Endothelial cell of umbilical vein (primary cell): ENCODE results near the gene CORO2B. TPM values are rescaled to one million over a fixed set of nuclear protein-coding genes. Genes with fewer than 3 reads are reported as not detected.

ENCODE experiments used
- BruUV-seq: library from RNA; stranded (reverse); fragments of 400-500 nt; replicated peaks from 2 replicates; lab custom pipeline; 2021; lab: Mats Ljungman, UMichigan
- CTCF ChIA-PET: fragments of 300-600, 350-600 bp; sonication (Branson Sonifier 250); formaldehyde crosslinking; loops from one replicate; lab custom pipeline; 2021; ENCODE audit warnings: antibody characterized with exemption, inconsistent platforms; lab: Charles Lee
- POLR2A ChIA-PET: fragments of 300-600, 350-600 bp; sonication (Branson Sonifier 250); formaldehyde crosslinking; loops from one replicate; lab custom pipeline; 2021; ENCODE audit warnings: antibody characterized with exemption, inconsistent platforms; lab: Charles Lee
- DNase-seq: peaks from one replicate; pipeline ENCODE4 v3.0.0-alpha.2; 2011; ENCODE audit warnings: low read depth, low spot score
- FAIRE-seq: peaks from 2 replicates; lab custom pipeline; 2011; peaks lifted over from hg19 to GRCh38; lab: Jason Lieb, UNC
- H2AFZ ChIP-seq: 2 replicates; pipeline ENCODE4 v1.6.0; 2012; ENCODE audit warnings: low read depth, low read length, control low read depth, inconsistent platforms
- H3K27ac ChIP-seq: 2 replicates; pipeline ENCODE4 v1.5.1; 2011; ENCODE audit warnings: low read depth, mild to moderate bottlenecking, control low read depth, low read length, moderate library complexity; ENCODE audit not compliant: insufficient read depth
- H3K27me3 ChIP-seq, 2 experiments: 2 replicates each; pipeline versions ENCODE4 v1.6.0 to v1.6.1; 2011; ENCODE audit warnings: low read length in 2 of 2, mixed read lengths in 1 of 2; ENCODE audit not compliant: control insufficient read depth in 2 of 2, insufficient read depth in 2 of 2
- H3K36me3 ChIP-seq, 2 experiments: 2 replicates in 1 of 2; 3 replicates in 1 of 2; pipeline ENCODE4 v1.5.1; 2011; ENCODE audit warnings: low read length in 2 of 2, mild to moderate bottlenecking in 1 of 2, moderate library complexity in 1 of 2; ENCODE audit not compliant: control insufficient read depth in 2 of 2, insufficient read depth in 2 of 2; ENCODE audit errors: extremely low read depth in 1 of 2
- H3K4me1 ChIP-seq: 3 replicates; pipeline ENCODE4 v1.5.1; 2011; ENCODE audit warnings: mild to moderate bottlenecking, low read length; ENCODE audit not compliant: control insufficient read depth, insufficient read depth; ENCODE audit errors: extremely low read depth
- H3K4me2 ChIP-seq: 2 replicates; pipeline ENCODE4 v1.6.1; 2011; ENCODE audit warnings: low read length, control low read depth, mixed read lengths; ENCODE audit not compliant: insufficient read depth
- H3K4me3 ChIP-seq, 3 experiments: fragments of 200-600 bp in 1 of 3; sonication (generic), shearing (Covaris generic) in 1 of 3; replicated peaks in 1 of 3; 2 replicates each; pipeline ENCODE4 v1.5.1; 2011 to 2016; ENCODE audit warnings: control low read depth in 3 of 3, low read length in 3 of 3, mild to moderate bottlenecking in 2 of 3, inconsistent platforms in 1 of 3, low read depth in 1 of 3, moderate library complexity in 1 of 3; ENCODE audit not compliant: insufficient read depth in 1 of 3
- H3K79me2 ChIP-seq: 2 replicates; pipeline ENCODE4 v1.6.0; 2012; ENCODE audit warnings: low read length, inconsistent platforms; ENCODE audit not compliant: control insufficient read depth, insufficient read depth
- H3K9ac ChIP-seq: replicated peaks from 2 replicates; pipeline ENCODE3; 2011; ENCODE audit warnings: low read length, control low read depth; ENCODE audit not compliant: insufficient read depth; ENCODE audit errors: extremely low read depth
- H3K9me1 ChIP-seq: replicated peaks from 3 replicates; pipeline ENCODE4 v1.6.0; 2011; ENCODE audit warnings: mild to moderate bottlenecking, low read length; ENCODE audit not compliant: control insufficient read depth, insufficient read depth; ENCODE audit errors: extremely low read depth
- H3K9me3 ChIP-seq: replicated peaks from 2 replicates; pipeline ENCODE4 v1.5.1; 2012; ENCODE audit warnings: low read length, inconsistent platforms; ENCODE audit not compliant: control insufficient read depth, insufficient read depth
- H4K20me1 ChIP-seq: replicated peaks from 2 replicates; pipeline ENCODE3; 2011; ENCODE audit warnings: mild to moderate bottlenecking, low read length; ENCODE audit not compliant: control insufficient read depth, insufficient read depth; ENCODE audit errors: extremely low read depth
- EZH2 ChIP-seq: IDR thresholded peaks from 2 replicates; pipeline ENCODE4 v1.6.1; 2012; ENCODE audit warnings: borderline replicate concordance, low read depth, mild to moderate bottlenecking, moderate library complexity, low read length, inconsistent platforms; ENCODE audit not compliant: severe bottlenecking
- FOS ChIP-seq: IDR thresholded peaks from 2 replicates; pipeline ENCODE4 v1.6.1; 2011; ENCODE audit warnings: mild to moderate bottlenecking, low read length, moderate library complexity, borderline replicate concordance; ENCODE audit not compliant: insufficient read depth
- GATA2 ChIP-seq: IDR thresholded peaks from 2 replicates; pipeline ENCODE4 v1.7.0; 2011; ENCODE audit warnings: low read depth, mild to moderate bottlenecking, moderate library complexity, mixed read lengths, low read length; ENCODE audit not compliant: insufficient read length, insufficient read depth
- JUN ChIP-seq: IDR thresholded peaks from 2 replicates; pipeline ENCODE4 v1.6.1; 2011; ENCODE audit warnings: borderline replicate concordance, low read depth; ENCODE audit not compliant: insufficient read length, insufficient read depth
- MAX ChIP-seq: IDR thresholded peaks from 2 replicates; pipeline ENCODE4 v1.6.1; 2011; ENCODE audit not compliant: insufficient read depth, insufficient read length
- MYC ChIP-seq: IDR thresholded peaks from one replicate; pipeline ENCODE4 v1.6.1; 2011; ENCODE audit warnings: mild to moderate bottlenecking, low read depth, low read length
- POLR2A ChIP-seq: IDR thresholded peaks from 2 replicates; pipeline ENCODE4 v1.6.1; 2012; ENCODE audit warnings: low read depth, mild to moderate bottlenecking, control low read depth, low read length
- POLR2AphosphoS5 ChIP-seq: IDR thresholded peaks from 2 replicates; pipeline ENCODE4 v1.6.1; 2012; ENCODE audit warnings: low read depth, mild to moderate bottlenecking, control low read depth, low read length, moderate library complexity; ENCODE audit not compliant: insufficient read depth
- dilution Hi-C: fragments of 300-500 bp; cut with MboI; formaldehyde crosslinking; loops from one replicate; pipeline ENCODE4 v1.15.0; 2019; ENCODE audit warnings: low sequenced_read_pairs; ENCODE audit not compliant: extremely low pct_ligation_motif_present
- intact Hi-C: fragments of 100-400 bp; cut with micrococcal nuclease; formaldehyde crosslinking; loops from one replicate; pipeline ENCODE4 v1.10.0; 2022
- polyA plus RNA-seq, 4 experiments: library from polyadenylated mRNA; depleted of rRNA in 3 of 4; stranded (reverse) in 3 of 4; unstranded in 1 of 4; fragments of >200 nt; gene quantifications; 2 replicates each; pipeline versions ENCODE4 v1.2.1 to v1.2.3, GENCODE V29; 2011 to 2012; ENCODE audit warnings: missing spikeins in 1 of 4
- total RNA-seq: library from RNA; stranded (reverse); gene quantifications from 2 replicates; pipeline ENCODE4 v1.2.3, GENCODE V29; 2021
- TF ChIP-seq, protein P1 (sequence below), 2 donors: IDR thresholded peaks; 1 replicate in 1 of 2; 2 replicates in 1 of 2; pipeline ENCODE4 v1.5.1; 2011; ENCODE audit warnings: low read length in 2 of 2, mild to moderate bottlenecking in 2 of 2, moderate library complexity in 2 of 2, control low read depth in 1 of 2, inconsistent platforms in 1 of 2, low read depth in 1 of 2; ENCODE audit not compliant: insufficient read depth in 1 of 2; ENCODE audit errors: extremely low read depth in 1 of 2

The CORO2B gene
- total and polyA plus RNA-seq, 2 donors (not counting 3 experiments of a cell fraction or from before 2014, with no cell fraction given): 2.4 to 3.7 TPM

GRCh38 chr15:68709876-68710275 lies 131.1 kb downstream of the CORO2B start:
- FAIRE-seq (no peak), DNase-seq (no peak)
- Histone ChIP-seq H3K36me3 (no peaks in the 10 kb centered on the region), H3K79me2 (no peaks in the 10 kb centered on the region), H3K27me3 (peaks cover 0 to 6% of the 10 kb centered on the region in 2 experiments), H3K4me3 (no peak overlapping the region), H3K9me1 (no peaks in the 10 kb centered on the region), H3K27ac (no peak overlapping the region), H3K9ac (no peak overlapping the region), H3K4me2 (no peak overlapping the region), H3K9me3 (no peaks in the 10 kb centered on the region), H3K4me1 (peaks cover 6% of the 10 kb centered on the region), H4K20me1 (no peaks in the 10 kb centered on the region), H2AFZ (no peak overlapping the region)
- intact Hi-C loops: no loop called here
- no TSS peak for BruUV-seq
- no peak for TF ChIP-seq POLR2AphosphoS5
- ChIA-PET CTCF (interaction anchor here (1.0 to 1.9 kb wide), 5 partner anchors 10 to 36 kb away, joined by 3 to 9 read pairs (median 5); no protein-coding TSS in a partner anchor), POLR2A (no interaction called here)
- dilution Hi-C loops: no loop called here

- TF ChIP-seq POLR2AphosphoS5 (no peak), GATA2 (no peak), MYC (no peak), FOS (no peak), POLR2A (no peak), EZH2 (no peak), JUN (no peak), MAX (no peak)
- TF ChIP-seq, protein P1, sequence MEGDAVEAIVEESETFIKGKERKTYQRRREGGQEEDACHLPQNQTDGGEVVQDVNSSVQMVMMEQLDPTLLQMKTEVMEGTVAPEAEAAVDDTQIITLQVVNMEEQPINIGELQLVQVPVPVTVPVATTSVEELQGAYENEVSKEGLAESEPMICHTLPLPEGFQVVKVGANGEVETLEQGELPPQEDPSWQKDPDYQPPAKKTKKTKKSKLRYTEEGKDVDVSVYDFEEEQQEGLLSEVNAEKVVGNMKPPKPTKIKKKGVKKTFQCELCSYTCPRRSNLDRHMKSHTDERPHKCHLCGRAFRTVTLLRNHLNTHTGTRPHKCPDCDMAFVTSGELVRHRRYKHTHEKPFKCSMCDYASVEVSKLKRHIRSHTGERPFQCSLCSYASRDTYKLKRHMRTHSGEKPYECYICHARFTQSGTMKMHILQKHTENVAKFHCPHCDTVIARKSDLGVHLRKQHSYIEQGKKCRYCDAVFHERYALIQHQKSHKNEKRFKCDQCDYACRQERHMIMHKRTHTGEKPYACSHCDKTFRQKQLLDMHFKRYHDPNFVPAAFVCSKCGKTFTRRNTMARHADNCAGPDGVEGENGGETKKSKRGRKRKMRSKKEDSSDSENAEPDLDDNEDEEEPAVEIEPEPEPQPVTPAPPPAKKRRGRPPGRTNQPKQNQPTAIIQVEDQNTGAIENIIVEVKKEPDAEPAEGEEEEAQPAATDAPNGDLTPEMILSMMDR (IDR thresholded peaks at IDR 0.05; ENCODE audit: extremely low read depth in 1 of 2, insufficient read depth in 1 of 2, low read depth in 1 of 2, low read length in 2 of 2): no peak
- Histone ChIP-seq H3K79me2 (no peaks in the 10 kb centered on the region), H3K4me1 (no peaks in the 10 kb centered on the region), H2AFZ (no peak overlapping the region), H3K27me3 (peaks cover 0 to 6% of the 10 kb centered on the region in 2 experiments), H3K4me2 (no peak overlapping the region), H3K27ac (no peak overlapping the region), H3K4me3 (no peak overlapping the region), H3K36me3 (no peaks in the 10 kb centered on the region), H3K9me1 (no peaks in the 10 kb centered on the region), H3K9me3 (no peaks in the 10 kb centered on the region), H3K9ac (no peak overlapping the region), H4K20me1 (no peaks in the 10 kb centered on the region)
- DNase-seq (no peak), FAIRE-seq (no peak)
- ChIA-PET CTCF (interaction anchor here (1.9 kb wide), 1 partner anchor 10 kb away, joined by 9 read pairs; no protein-coding TSS in a partner anchor), POLR2A (no interaction called here)
- dilution Hi-C loops (no loop called here), intact Hi-C loops (no loop called here)
- BruUV-seq: no TSS peak
Observed at GRCh38 chr15:68710536-68710935, 131.7 kb downstream of the CORO2B start.
